CMK (cell line): Measurements from ENCODE around the gene SLC19A1.

Experiments
- DNase-seq: peaks from one replicate; pipeline ENCODE4 v3.0.0-alpha.2; 2010; ENCODE audit warnings: low read depth

Gene SLC19A1

DNA sequence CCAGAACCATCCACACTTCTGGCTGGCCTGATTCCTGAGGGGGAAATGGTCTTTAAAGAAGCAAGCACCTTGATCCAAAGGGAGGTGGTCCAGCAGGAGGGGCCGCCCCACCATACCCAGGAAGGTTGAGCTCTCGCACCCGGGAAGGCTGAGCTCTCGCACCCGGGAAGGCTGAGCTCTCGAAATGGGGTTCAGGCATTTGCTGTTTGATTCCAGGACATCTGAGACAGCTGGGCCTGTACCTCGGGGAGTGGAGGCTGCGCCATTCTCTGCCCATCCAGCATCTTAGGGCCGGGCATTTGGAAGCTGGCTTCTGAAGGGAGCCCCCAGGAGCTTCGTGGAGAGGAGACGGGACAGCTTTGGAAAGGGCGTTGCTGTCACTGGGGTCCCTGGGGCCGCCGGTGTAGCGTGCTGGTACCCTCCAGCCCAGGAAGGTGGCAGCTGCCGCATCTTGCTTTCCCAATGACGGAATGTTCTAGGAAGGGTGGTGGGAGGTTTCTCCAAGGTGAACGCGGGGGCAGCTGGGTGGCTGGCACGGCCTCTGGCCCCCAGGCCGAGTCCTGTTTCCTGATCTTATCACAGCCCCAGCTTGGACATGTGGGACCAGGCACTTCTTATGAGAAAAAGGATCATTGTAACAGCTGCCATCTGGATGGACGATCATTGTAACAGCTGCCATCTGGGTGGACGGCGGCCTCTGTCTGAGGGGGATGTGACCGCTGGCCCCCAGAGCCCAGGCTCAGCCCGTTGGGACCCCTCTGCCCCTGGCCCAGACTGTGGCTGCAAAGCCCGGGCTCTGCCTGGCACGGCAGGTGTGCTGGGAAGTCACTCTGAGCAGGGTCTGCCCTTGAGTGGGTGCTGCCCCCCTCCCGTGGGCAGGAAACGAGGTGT, 75.7 kb downstream of the SLC19A1 start:
- DNase-seq, result no peak

GRCh38 chr21:45465611-45466329, 76.5 kb downstream of the SLC19A1 start:
- no peak for DNase-seq

GRCh38 chr21:45465105-45465504, 77.1 kb downstream of the SLC19A1 start:
- no peak for DNase-seq

- DNase-seq, result no peak
Observed at GRCh38 chr21:45464309-45464708, 77.9 kb downstream of the SLC19A1 start.

DNA sequence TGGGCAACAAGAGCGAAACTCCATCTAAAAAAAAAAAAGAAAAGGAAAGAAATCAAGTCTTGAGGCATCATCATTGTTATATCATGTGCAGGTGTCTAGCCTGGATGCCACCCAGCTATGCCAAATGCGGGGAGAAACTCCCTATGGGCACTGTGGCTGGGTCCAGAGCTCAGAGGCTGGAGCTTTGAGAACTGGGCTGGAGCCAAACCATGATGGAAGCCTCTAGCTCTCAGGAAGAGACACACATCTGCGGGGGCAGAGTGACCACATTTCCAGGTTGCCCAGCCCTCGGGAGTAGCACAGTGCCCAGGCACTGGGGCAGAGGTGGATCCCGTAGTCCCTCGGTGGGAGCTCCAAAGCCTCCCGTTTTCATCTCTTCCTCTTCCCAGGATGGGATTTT, 78.4 kb downstream of the SLC19A1 start:
- DNase-seq, result no peak

- DNase-seq, result no peak
Observed at GRCh38 chr21:45461806-45462341, 80.4 kb downstream of the SLC19A1 start.

DNA sequence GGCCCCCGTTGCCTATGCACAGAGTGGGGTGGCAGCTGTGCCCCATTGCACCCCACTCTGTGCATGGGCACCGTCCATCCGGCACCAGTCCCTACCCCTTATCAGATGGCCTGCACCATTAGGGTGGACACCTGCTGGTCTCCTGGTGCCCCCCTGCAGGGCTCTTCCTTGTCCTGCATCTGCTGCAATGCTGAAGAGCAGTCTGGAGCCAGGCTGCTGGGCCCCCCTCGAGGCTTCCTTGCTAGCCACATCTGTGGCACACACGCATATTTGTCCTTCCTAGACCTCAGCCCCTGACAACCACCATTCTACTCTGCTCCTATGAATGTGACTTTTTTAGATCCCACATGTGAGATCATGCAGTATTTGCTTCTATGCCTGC, 80.9 kb downstream of the SLC19A1 start:
- no peak for DNase-seq

DNA sequence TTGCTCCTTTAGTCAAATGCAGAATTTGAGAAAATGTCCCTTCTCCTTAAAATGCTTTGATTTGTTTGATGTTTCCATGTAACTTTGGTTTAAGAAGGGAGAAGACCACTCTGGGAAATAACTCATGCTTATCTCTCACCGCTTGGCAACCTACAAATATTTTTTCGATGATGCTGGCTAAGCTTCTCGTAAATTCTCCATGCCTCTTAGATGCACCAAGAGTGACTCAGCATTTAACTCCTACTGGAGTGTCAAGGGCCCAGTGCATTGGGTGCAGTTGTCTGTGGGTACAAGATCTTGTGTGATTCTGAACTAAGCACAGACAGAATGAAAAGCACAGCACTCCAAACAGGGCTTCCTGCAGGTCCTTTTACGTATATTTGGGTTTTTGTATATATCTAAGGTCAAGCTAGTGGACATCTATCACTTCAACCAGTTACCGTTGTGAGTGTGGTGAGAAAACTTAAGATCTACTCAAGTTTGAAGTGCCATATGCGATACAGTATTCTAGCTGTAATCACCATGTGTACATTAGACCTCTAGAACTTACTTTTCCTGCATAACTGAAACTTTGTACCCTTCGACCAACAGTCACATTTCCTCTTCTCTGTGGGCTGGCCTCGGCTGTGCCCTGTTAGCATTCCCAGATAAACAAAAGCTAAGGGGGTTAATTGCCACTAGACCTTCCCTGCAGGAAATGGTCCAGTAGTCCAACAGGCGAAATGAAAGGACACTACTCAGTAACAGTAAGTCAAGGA, 81.5 kb downstream of the SLC19A1 start:
- no peak for DNase-seq

DNA sequence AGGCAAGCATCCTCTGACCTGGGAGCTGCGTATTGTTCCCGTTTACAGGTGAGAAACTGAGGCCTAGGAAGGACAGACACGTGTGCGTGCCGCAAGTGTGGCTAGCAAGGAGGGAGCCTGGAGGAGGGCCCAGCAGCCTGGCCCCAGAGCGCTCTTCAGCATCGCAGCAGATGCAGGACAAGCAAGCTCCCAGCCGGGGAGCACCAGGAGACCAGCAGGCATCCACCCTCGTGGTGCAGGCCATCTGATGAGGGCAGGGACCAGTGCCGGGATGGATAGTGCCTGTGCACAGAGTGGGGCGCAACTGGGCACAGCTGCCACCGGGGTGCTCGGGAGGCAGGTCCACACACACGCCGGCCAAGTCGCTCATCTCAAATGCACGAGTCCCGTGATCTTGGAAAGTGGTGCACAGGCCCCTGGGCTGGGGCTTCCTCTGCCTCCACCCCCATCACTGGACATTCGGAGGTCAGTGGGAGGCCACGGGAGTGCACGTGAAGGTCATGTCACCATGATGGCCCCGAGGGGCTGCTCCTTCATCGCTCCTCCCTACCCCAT, 82.2 kb downstream of the SLC19A1 start:
- no peak for DNase-seq

DNA sequence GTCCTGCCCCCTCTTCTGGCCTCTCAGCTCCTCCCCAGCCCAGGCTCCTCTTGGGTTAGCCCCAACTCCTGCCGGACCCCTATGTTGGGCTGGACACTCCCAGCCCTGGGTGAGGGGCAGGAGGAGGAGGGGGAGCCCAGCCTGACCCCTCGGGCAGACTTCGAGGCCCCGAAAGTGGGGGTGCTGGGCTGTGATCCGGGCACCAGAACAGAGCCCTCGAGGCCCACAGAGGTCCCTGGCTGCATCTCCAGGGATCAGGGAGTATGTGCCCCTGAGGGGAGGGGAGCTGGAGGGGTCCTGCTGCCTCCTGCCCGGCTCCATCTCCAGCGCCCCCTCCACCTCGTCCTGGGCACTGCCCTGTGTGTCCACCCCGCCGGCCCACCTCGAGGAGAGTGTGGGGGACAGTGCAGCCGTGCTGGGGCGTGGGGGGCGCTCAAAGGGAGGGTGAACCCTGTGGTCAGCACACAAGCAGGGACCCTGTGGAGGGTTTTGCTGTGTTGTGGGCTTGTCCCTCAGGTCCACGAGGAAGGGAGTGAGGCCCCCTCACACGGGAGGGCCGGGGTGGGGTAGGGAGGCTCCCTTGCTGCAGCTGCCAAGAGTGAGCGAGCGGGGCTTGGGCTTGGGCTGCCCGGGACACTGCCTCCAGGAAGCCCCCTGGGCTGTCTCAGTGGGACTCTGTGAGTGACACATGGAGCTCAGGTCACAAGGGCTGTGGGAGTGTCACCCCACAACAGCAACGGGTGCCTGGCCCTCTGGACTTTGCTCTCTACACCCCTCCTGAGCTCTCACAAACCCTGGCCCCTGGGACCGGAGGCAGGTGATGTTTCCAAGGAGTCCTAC, 82.8 kb downstream of the SLC19A1 start:
- DNase-seq, result no peak

GRCh38 chr21:45458281-45459170, 83.7 kb downstream of the SLC19A1 start:
- no peak for DNase-seq

DNA sequence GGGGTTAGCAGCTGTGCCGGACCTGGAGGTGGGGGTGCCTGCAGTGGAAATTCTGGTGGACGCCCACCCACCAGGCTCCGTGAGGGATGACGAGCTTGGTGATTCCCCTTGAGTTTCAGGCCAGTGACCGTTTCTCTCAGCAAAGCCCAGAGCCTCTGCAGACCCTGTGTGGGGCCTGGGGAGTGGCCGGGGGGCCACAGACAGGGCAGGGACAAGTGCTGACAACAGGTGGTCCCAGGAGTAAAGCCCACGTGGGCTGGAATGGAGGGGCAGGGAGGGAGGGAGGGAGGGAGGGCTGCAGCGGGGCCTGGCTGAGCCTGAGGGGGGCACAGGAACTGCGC, 84.4 kb downstream of the SLC19A1 start:
- no peak for DNase-seq

DNA sequence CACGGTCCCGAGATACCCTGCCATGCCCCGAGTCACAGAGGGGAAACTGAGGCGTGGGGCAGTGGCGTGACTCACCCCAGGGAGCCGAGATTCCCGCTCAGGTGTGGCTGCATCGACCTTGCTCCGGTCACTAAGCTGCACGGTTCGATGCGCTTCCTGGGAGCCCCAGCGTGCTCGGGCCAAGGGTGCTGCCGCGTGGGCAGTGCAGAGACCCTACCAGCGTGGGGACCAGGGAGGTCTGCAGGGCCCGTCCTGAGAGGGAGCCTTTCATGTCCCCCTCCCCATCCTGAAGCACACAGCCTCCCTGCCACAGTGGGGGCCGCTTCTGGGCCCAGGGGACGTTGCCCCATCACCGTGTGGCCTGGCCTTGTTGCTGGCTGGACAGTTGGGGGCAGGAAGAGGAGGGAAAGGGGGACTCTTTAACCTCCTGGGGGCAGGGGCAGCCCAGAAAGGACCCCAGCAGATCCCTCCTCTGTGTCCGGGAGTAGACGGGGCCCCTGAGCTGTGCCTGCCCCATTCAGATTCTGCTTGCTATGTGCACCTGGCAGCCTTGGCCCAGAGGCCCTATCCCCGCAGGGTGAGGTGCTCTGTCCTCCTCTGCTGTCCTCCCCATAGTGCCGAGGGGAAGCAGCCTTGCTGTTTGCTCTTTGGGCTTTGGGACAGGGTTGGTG, 84.9 kb downstream of the SLC19A1 start:
- no peak for DNase-seq

GRCh38 chr21:45456584-45457160, 85.6 kb downstream of the SLC19A1 start:
- DNase-seq, result no peak

DNA sequence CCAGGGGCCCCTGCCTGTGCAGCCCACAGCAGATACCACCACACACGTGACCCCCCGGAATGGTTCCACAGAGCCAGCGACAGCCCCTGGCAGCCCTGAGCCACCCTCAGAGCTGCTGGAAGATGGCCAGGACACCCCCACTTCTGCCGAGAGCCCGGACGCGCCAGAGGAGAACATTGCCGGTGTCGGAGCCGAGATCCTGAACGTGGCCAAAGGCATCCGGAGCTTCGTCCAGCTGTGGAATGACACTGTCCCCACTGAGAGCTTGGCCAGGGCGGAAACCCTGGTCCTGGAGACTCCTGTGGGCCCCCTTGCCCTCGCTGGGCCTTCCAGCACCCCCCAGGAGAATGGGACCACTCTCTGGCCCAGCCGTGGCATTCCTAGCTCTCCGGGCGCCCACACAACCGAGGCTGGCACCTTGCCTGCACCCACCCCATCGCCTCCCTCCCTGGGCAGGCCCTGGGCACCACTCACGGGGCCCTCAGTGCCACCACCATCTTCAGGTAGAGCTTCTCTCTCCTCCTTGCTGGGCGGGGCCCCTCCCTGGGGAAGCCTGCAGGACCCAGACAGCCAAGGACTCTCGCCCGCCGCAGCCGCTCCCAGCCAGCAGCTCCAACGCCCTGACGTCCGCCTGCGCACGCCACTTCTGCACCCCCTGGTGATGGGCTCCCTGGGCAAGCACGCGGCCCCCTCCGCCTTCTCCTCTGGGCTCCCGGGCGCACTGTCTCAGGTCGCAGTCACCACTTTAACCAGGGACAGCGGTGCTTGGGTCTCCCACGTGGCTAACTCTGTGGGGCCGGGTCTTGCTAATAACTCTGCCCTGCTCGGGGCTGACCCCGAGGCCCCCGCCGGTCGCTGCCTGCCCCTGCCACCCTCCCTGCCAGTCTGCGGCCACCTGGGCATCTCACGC, 86.3 kb downstream of the SLC19A1 start:
- DNase-seq, result no peak

DNA sequence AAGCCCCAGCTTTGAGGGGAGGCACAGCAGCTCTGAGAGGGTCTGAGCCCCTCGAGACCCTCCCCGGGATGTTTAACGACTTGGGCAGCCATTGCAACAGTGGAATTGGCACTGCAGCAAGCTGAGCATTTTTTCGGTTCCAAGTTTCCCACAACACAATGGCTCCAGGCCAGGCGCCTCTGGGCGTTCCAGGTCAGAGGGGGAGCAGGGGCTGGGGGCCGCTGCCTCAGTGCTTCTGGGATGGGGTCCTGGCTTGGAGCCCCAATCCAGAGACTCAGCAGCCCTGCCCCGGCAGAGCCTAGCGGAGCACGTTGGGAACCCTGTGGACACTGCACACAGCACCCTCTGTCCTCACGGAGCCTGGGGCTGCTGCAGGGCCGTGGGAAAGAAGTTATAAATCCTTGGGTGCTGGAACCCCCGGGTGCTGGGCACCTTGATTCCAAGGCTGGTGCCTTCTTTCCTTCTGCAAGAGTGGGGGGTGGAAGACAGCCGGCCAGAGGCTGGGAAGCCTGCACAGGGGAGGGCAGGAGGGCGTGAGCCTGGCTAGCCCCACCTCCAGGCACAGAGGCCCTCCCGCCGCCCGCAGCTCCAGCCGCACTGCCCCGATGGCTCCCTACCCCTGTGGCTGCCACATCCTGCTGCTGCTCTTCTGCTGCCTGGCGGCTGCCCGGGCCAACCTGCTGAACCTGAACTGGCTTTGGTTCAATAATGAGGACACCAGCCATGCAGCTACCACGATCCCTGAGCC, 87.1 kb downstream of the SLC19A1 start:
- DNase-seq, result peak; percentile 42
